GM21529 (cell line): ENCODE measurements around the gene APBA3.

Source experiments
- ATAC-seq: cut with Tn5 transposase; IDR thresholded peaks from one replicate; pipeline ENCODE4 v1.9.1; 2021; ENCODE audit not compliant: unreplicated experiment

The APBA3 gene, protein sequence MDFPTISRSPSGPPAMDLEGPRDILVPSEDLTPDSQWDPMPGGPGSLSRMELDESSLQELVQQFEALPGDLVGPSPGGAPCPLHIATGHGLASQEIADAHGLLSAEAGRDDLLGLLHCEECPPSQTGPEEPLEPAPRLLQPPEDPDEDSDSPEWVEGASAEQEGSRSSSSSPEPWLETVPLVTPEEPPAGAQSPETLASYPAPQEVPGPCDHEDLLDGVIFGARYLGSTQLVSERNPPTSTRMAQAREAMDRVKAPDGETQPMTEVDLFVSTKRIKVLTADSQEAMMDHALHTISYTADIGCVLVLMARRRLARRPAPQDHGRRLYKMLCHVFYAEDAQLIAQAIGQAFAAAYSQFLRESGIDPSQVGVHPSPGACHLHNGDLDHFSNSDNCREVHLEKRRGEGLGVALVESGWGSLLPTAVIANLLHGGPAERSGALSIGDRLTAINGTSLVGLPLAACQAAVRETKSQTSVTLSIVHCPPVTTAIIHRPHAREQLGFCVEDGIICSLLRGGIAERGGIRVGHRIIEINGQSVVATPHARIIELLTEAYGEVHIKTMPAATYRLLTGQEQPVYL

DNA sequence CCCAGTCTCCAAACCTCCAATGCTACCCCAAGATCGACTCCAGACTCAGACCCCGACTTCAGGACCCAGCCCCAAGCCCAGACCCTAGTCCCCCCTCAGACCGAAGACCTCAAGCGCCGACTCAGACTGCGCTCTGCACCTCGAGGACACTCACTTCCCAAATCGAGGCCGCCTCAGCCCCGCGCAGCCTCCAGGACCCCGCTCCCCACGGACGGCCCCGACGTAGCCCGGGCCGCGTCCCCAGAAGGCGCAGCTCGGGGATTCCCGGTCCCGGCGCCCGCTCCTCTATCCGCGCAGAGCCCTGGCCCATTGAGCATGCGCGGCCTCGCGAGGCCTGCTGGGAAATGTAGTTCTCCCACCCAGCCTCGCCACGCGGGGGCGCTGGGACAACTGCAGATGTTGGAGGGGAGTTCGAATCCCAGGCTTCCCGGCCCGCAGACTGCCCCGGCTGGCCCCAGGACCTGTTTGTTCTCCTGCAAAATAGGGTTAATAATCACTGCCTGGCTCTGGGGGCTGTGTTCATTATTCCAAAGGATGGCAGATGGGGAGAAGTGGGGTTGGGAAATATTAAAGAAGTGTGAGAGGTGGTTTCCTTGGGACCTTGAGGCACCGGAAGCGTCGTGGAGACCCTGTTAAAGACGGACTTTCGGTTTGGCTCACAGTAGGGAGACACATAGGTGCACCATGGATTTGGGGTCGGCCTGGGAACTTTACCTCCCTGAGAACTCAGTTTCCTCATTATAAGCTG lies at the start of gene APBA3:
APBA3 (minus strand) TSS at position 311 of the 748 bp plus-strand sequence. CDS start 1,428 bp downstream, outside the sequence.
- ATAC-seq, result peak; percentile 43

DNA sequence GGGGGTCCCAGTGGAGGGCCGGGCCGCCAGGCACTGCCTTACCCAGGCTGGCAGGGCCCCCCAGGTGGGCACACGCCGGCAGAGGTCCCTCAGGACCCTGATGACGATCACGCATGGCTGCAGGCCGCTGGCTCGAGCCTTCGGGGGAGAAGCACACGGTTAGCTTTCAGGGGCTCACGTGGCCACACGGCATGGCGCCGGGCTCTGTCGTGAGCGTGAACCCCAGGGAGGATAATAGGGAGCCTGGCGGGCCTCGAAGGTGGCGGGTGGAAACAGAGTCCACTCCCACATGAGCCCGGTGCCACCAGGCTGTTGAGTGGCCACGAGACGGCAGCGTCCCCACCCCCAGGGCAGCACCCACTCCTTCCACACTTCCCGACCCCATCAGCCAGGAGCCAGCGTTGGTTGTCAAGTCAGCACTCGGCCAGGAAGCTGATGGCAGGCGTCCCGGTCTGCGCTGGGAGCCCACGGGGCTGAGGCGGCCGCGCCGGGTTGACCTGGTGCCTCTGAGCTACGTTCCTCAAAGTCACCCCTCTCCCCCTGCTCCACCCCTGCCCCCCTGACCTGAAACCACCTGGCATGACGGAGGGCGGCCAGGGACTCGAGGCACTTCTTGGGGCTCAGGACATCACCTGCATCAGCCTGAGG lies 49.3 kb upstream of the APBA3 start:
- ATAC-seq, result no peak

DNA sequence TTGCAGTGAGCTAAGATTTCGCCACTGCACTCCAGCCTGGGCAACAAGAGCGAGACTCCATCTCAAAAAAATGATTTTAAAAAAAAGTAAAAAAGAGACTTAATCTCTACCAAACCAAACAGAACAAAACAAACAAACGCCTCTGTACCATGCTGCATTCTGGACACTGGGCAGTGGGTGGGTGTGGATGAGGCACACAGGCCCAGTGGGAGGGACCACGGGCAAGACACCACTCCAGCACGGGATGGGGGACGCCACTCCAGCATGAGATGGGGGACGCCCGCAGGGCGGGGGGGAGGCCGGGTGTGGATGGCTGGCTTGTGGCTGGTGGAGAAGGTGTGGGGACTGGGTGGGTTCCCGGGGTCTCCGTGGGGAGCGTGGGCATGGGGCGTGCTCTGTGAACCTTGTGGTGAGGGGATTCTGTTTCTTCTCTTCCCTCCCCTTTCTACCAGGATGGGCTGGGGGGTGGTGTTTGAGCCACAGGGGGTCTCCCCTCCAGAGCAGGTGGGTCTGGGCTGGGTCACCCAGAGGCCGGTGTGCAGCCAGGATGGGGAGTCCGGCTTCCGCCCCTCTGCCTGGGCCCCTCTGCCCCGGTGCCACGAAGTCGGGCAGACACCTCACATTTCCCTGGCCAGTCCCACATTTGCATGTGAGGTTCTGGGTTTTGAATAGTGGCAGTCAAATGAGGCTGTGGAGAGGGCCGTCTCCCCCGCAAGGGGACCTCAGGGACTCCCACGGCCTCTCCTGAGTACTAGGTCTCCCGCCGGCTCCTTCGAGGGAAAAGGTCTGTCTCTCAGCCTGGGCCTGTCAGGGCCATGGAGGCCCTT lies 48.6 kb upstream of the APBA3 start:
- no peak for ATAC-seq

DNA sequence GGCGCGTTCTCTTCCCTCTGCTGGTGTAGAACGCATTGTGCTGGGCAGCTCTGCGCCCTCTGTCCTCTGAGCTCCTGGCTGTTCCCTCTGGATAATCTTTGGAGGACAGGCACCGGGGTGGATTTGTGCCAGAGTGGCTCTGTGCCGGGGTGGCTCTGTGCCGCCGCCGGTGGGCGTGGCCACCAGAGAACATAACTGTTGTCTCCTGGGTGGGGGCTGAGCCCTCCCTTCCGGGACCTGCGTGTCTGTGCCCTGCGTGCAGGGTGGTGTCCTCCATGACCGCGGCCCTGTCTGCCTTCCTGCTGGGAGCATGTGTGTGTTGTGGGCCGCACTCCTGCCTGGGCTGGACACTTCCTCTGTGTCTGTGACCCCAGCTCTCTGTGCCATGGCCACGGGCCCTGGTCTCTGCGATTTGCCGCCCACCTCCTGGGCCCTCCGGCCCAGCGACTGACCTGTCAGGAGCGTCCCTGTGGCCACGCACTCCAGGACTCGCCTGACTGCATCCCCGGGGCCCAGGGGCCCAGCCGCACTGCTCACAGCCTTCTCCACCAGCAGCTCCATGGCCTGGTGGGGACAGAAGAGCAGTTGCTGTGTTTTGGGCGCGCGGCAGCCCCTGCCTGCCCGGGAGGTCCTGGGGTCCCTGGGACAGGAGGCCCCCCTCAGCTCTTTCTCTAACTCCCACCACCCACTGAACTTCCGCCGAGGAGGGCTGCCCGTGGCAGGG lies 47.1 kb upstream of the APBA3 start:
- no peak for ATAC-seq

DNA sequence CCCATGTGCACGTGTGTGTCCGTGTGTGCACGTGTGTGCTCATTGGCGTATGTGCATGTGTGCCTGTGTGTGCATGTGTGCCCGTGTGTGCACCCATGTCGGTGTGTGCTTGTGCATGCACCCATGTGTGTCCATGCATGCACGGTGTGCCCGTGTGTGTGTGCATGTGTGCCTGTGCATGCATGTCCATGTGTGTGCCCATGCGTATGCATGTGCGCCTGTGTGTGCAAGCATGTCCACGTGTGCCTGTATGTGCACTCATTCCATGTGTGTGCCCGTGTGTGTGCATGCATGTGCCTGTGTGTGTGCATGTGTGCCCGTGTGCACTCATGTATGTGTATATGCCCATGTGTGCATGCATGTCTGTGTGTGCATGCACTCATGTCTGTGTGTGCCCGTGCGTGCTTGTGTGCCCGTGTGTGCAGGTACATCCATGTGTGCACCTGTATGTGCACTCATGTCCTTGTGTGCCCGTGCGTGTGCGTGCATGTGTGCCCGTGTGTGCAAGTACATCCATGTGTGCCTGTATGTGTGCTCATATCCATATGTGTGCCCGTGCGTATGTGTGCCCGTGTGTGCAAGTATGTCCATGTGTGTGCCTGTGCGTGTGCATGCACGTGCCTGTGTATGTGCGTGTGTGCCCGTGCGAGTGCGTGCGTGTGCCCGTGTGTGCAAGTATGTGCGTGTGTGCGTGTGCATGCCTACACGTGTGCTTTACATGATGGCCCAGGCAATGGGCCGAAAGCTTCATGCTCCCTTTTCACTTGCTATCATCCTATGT lies 46.3 kb upstream of the APBA3 start:
- no peak for ATAC-seq

DNA sequence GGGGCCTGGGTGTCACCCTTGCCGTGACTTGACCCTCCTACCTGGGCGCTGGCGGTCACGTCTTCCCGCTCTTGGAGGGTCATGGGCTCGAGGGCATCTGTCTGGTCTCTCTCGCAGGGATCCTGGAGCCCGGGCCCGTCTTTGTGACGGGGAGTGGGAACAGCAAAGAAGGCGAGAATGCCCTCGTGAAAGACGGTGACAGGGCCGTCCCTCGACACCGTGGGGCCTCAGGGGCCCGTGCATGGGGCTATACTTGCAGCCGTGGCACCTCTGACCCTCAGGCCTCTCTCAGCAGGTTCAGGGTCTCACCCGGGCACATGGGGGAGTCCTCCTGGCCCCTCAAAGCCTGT lies 45.6 kb upstream of the APBA3 start:
- no peak for ATAC-seq

DNA sequence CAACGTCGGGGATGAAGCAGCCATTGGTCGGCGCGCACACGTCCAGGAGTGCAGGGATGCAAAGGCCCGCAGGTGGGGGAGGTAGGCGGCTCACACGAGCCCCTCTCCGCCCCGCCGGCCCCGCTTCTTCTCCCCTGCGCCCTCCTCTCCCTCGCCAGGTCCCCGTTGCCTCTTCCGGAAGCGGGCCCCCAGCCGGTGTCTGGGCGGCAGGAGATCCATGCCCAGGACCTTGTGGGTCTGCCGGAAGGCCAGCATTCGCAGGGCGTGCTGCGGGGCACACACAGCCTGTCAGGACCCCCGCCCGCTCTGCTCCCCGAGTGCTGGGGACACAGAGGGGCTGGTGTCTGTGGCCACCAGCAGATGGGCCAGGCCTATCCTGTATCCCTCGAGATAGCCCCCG lies 44.4 kb upstream of the APBA3 start:
- no peak for ATAC-seq

DNA sequence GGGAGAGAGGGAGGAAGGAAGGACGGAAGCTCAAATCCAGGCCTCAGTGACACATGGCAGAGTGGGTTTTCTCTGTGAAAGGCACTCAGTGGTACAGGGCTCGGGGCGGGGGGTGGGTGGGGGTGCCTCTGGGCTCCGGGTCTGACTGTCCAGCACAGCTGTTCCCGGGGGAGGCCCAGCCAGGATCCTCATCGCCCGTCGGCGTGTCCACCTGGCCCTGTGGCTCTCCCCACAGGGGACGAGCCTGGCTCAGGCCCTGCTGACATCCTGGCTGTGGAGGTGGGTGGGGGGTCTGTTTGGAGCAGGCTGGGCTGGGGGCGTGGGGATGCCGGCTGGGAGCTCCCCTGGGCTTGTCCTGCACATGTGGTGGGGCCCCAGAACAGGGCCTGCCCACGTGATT lies 42.9 kb upstream of the APBA3 start:
- no peak for ATAC-seq

DNA sequence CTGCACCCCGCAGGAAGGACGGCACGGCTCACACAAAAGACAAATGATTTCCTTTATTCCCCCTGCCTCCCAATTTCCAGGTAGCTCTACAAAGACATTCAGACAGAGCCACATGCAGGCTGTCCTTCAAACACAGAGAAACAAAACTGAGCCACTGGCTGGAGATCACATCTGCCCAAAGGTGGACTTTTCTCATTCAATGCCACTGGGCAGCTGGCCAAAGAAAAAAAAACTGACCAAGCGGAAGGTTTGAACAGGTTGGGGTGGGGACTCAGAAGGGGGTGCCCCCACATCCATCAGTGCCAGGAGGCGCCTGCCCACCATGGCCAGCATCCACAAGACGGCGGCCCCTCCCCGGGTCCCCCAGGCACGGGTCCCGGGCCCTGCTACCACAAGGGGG lies 42.5 kb upstream of the APBA3 start:
- ATAC-seq, result no peak

DNA sequence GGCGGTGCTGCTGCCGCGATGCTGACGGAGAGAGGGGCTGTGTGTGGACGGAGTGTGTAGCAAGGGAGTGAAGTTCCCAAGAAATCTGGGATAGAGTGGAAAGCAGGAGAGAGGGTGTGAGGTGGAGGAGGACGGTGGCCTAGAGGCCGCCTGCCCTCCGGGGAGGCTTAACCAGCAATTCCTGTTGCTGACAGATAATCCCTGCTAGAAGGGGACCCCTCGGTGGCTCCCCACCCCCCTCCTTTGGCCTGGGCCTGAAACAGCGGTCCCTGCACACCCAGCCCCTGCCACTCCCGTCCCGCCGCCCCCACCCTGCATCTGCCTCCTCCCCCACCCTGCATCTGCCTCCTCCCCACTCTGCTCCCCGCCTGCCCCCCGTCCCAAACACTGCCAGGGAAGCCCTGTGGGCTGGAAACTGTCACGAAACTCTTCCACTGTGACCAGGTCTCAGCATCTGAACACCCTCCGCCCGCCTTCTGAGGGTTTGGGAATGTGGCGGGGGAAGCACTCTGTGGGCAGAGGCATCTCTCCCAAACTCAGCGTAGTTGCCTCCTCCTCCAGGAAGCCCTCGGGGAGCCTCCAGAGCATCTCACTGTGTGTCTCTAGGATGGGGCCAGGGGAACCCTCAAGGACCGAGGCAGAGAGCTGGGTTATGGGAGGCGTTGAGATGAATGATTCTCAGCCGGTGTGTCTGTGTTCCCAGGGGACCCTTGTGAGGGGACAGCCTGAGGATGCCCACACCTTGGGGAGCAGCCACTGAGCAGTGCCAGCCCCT lies 41.8 kb upstream of the APBA3 start:
- no peak for ATAC-seq

DNA sequence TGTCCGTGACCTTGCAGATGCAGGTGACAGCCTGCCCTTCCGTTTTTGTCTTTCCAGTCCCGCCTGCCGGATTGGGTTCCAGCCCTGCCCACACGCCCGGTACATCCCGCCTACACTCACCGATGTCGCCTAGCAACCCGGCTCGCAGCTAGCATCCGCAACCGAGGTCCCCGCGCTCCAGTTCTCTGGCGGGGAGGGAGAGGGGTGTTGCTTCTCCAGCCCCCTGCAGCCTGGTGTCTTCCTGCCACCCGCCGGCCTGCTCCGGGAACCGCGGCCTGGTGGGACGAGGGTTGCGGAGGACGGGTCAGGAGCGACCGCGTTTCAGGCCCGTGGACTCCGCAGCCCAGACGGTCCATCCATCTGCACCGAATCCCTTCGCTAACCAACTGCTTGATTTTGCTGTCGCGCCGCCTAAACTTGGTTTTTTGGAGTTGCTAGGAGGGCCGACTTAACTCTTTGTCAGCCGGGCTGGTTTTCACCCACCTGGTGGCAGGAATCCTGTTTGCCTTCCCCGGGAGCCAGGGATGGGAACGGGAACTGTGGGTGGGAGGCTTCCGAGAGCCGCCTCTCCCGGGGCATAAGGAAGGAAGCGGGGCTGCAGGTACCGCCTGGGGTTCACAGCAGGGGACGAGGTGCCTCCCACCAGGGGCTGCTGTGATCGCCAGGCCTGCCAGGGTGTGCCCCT lies 40.1 kb upstream of the APBA3 start:
- ATAC-seq, result no peak

DNA sequence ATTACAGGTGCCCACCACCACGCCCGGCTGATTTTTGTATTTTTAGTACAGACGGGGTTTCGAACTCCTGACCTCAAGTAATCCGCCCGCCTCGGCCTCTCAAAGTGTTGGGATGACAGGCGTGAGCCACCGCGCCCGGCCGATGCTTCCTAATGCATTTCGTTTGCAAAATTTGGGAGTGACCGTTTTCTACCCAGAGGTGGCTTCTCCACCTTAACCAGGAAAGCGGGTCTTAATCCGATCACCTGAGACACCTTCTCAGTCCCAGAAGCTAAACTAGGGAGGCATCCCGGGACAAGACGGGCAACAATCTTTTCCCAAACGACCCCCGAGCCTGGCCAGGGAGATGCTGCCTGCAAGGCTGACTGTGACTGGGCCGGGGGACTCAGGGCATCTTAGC lies 39.5 kb upstream of the APBA3 start:
- ATAC-seq, result no peak

DNA sequence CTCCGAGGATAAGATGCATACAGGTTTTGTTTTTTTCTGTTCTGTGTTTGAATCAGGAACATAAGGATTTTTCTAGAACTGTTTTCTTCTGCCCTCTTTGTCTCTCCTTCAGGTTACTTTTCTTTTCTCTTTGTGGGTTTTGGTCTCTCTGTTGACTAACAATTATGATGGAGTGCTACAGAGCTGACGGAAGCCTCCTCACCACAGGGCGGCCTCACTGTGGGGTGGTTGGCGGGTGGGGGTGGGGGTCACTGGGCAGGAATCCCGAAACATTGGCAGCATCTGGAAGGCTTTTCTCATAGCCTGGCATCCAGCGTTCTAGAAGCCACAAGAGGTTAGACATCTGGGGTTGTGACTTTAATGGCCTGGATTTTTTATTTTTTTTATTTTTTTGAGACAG lies 36.6 kb upstream of the APBA3 start:
- ATAC-seq, result no peak

DNA sequence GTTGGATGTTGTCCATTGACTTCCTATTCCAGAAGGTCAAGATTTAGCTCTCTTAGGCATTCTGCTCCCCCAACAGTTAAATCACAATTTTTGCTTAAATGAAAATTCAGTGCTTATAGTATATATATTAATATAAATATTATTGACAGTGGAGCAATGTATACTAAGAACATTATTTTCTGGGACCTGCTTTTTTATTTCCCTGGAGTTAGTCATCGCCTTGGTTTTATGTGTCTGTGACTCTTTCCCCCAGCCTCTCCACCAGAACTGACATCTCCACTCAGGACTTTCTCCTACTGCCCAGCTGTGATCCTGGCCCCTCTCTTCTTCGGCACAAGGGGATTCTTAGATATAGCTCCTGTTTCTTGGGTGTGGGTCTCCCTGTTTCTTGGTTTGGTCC lies 34.9 kb upstream of the APBA3 start:
- ATAC-seq, result no peak

DNA sequence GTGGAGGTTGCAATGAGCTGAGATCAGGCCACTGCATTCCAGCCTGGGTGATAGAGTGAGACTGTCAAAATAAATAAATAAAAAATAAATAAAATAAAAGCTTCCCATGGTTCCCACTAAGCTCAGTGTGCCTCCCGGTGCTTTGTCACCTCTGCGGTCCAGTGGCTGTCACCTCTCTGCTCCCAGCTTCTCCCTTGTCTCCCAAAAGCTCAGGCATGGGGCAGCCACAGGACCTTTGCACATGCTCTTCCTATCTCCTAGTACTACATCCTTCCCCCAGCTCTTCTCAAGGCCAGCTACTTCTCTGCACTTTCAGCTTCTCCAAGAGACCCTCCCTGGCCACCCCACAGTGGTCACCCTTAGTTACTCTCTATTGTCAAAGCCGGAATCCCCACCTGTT lies 32.3 kb upstream of the APBA3 start:
- no peak for ATAC-seq

DNA sequence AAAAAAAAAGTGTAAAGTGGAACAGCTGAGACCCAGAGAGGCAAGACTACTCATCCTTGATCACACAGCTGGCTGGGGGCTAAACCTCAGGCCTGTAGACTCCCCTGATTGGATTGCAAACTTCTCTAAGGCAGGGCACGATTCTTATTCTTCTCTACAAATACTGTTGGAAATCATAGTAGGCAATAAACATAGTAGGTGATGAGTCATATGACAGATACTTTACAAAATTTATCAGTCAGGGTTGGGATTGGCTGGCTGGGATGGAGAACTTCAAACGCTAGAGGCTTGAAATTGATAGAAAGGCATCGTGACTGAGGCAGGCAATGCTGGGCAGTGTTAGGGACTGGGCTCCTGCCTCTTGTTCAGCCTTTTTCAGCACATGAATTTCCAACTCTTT lies 30.6 kb upstream of the APBA3 start:
- ATAC-seq, result no peak

DNA sequence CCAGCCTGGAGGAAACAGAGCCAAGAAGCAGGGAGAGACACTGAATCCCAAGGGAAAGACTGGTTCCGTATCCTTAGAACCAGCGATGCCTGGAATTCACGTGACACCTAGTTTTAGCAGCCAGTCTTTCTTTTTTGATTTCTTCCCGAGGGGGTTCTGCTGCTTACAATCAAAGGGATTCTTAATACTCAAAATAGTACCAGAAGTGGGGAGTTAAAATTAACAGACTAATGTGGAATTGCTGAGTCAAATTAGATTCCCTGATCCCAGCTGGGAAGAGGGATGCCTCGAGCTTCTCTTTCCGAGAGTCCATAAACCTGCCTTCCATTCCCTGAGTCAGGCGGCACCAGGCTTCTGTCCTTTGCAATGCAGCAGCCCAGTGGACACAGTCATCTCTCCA lies 29.4 kb upstream of the APBA3 start:
- ATAC-seq, result no peak

DNA sequence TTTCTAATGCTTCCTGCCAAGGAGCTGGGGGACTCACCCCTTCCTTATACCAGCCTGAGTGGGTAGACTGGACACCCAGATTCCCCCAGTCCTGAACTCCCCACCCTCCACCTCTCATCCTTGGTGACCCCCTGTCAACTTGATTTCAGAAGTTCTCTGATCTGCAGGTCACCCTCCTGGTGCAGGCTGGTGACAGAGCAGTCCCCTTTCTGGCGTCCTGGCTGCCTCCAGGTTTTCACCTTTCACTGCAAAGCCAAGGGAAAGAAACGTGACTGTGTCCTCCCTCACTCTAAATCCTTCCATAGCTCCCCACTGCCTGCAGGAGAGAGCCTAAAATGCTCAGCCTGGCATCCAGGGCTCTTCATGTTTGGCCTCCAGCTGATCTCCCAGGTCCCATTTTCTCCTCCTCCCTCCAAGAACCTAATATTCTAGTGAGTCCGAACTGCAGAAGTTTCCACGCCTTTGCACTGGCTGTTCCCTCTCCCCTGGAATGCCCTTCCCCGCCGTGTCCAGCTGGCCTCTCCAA lies 28.8 kb upstream of the APBA3 start:
- no peak for ATAC-seq
